ENCODE data around the gene OR10G8. TPM values are rescaled to one million over a fixed set of nuclear protein-coding genes. Genes with fewer than 3 reads are reported as not detected.

Gene OR10G8
- total and polyA plus RNA-seq, 2 of the 8 experiments (the other 6 are each of a cell fraction or from before 2014, with no cell fraction given) = not detected

- 84 to 100% methylated on average over 1 of the region's 1 CpG for WGBS, 2 experiments (ENCODE audit: extremely low coverage in 1 of 2, insufficient coverage in 1 of 2, insufficient read length in 1 of 2, insufficient replicate concordance in 2 of 2, low coverage in 1 of 2, low lambda C conversion rate in 2 of 2, missing lambda C conversion rate in 1 of 2)
- Histone ChIP-seq H3K4me2 (ENCODE audit: insufficient read depth in 1 of 2, low read depth in 2 of 2, low read length in 2 of 2) (no peak within 1 kb of the TSS), H4K91ac (replicated peaks; ENCODE audit: insufficient read length, low read length) (no peak within 1 kb of the TSS), H2BK120ac (replicated peaks; ENCODE audit: low read depth, low read length) (no peak within 1 kb of the TSS), H2BK20ac (ENCODE audit: low read length) (no peak within 1 kb of the TSS), H3K79me2 (ENCODE audit: control insufficient read depth in 1 of 2, insufficient read depth in 2 of 2, low read length in 2 of 2) (no peaks in the 10 kb centered on the region), H3K4me1 (replicated peaks in 1 of 4; ENCODE audit: control insufficient read depth in 3 of 4, insufficient read depth in 4 of 4, low read length in 3 of 4) (no peaks in the 10 kb centered on the region), H3K9me3 (ENCODE audit: insufficient read depth in 2 of 2, low read depth in 1 of 2, low read length in 1 of 2) (no peaks in the 10 kb centered on the region), H2BK12ac (ENCODE audit: low read depth, low read length) (no peak within 1 kb of the TSS), H2BK5ac (ENCODE audit: low read depth, low read length) (no peak within 1 kb of the TSS; the same call in 1 of the 2 replicates), H4K8ac (ENCODE audit: extremely low read depth, insufficient read depth, low read length) (no peak within 1 kb of the TSS), H3K79me1 (ENCODE audit: low read depth, low read length) (no peaks in the 10 kb centered on the region), H3K27me3 (replicated peaks in 1 of 4; ENCODE audit: control insufficient read depth in 3 of 4, extremely low read depth in 1 of 4, insufficient read depth in 3 of 4, low read length in 3 of 4) (no peaks in the 10 kb centered on the region), H3K56ac (replicated peaks; ENCODE audit: insufficient read length, low read depth, low read length) (no peak within 1 kb of the TSS), H4K5ac (ENCODE audit: insufficient read length, low read depth, low read length) (no peak within 1 kb of the TSS), H2AK5ac (ENCODE audit: low read depth, low read length) (no peak within 1 kb of the TSS), H3K4me3 (ENCODE audit: extremely low read depth in 1 of 4, insufficient read depth in 2 of 4, low read depth in 3 of 4, low read length in 4 of 4) (no peak within 1 kb of the TSS), H3K14ac (ENCODE audit: insufficient read length) (no peak within 1 kb of the TSS), H2AFZ (ENCODE audit: low read length) (no peak within 1 kb of the TSS), H3K9ac (replicated peaks in 1 of 4; ENCODE audit: extremely low read depth in 1 of 4, low read depth in 3 of 4, low read length in 3 of 4) (no peak within 1 kb of the TSS), H3K36me3 (ENCODE audit: control insufficient read depth in 2 of 4, insufficient read depth in 4 of 4, low read length in 3 of 4) (no peaks in the 10 kb centered on the region), H2BK15ac (ENCODE audit: low read length) (no peak within 1 kb of the TSS), H3K4ac (replicated peaks; ENCODE audit: insufficient read length, low read depth, low read length) (no peak within 1 kb of the TSS), H4K20me1 (replicated peaks in 1 of 2; ENCODE audit: control insufficient read depth in 1 of 2, insufficient read depth in 2 of 2, low read length in 2 of 2) (no peaks in the 10 kb centered on the region), H3K18ac (ENCODE audit: extremely low read depth, low read length) (no peak within 1 kb of the TSS), H3K27ac (ENCODE audit: low read depth, low read length) (no peak within 1 kb of the TSS), H3K23me2 (ENCODE audit: low read depth, low read length) (no peaks in the 10 kb centered on the region), H3K23ac (ENCODE audit: insufficient read length) (no peak within 1 kb of the TSS)
- no peak for FAIRE-seq
- DNase-seq (ENCODE audit: low read depth in 1 of 2, low spot score in 2 of 2) = no peak
- ChIA-PET POLR2A (ENCODE audit: partially characterized antibody) (no interaction called here), CTCF (ENCODE audit: partially characterized antibody) (interaction anchor here (1.5 kb wide), 1 partner anchor 74 kb away, joined by 3 read pairs; no protein-coding TSS in a partner anchor)
- TF ChIP-seq CTCF (IDR thresholded peaks at IDR 0.05; ENCODE audit: control extremely low read depth in 1 of 3, insufficient read depth in 1 of 3, low read depth in 1 of 3, low read length in 3 of 3) = no peak
- TF ChIP-seq RXRA (IDR thresholded peaks at IDR 0.05; ENCODE audit: insufficient read depth, low read depth, low read length) = no peak
- TF ChIP-seq TCF12 (IDR thresholded peaks at IDR 0.05; ENCODE audit: low read depth, low read length) = no peak
- TF ChIP-seq EGR1 (IDR thresholded peaks at IDR 0.05; ENCODE audit: borderline replicate concordance, low read depth, low read length) = no peak
- TF ChIP-seq CEBPB (IDR thresholded peaks at IDR 0.05; ENCODE audit: low read depth, low read length) = no peak
- TF ChIP-seq CHD1 (IDR thresholded peaks at IDR 0.05; ENCODE audit: low read depth, low read length) = no peak
- no peak for TF ChIP-seq TBP (IDR thresholded peaks at IDR 0.05; ENCODE audit: low read depth, low read length)
- TF ChIP-seq GTF2F1 (IDR thresholded peaks at IDR 0.05; ENCODE audit: borderline replicate concordance, low read depth, low read length) = no peak
- no peak for TF ChIP-seq CBX5 (IDR thresholded peaks at IDR 0.05; ENCODE audit: low read depth, low read length)
- no peak for TF ChIP-seq GABPA (IDR thresholded peaks at IDR 0.05; ENCODE audit: borderline replicate concordance, insufficient read depth, low read length)
- TF ChIP-seq HDAC6 (IDR thresholded peaks at IDR 0.05; ENCODE audit: low read depth, low read length) = no peak
- no peak for TF ChIP-seq CHD2 (IDR thresholded peaks at IDR 0.05; ENCODE audit: low read length)
- no peak for TF ChIP-seq POLR2AphosphoS5 (IDR thresholded peaks at IDR 0.05; ENCODE audit: low read depth, low read length)
Measured at GRCh38 chr11:123995119-123995518, 31.5 kb upstream of the OR10G8 start, which contains the start of gene OR10G6. Gene OR10G6 (minus strand): TSS chr11:123995161. CDS start chr11:123995161, 0 bp downstream.

Data from H1 (cell line).